SK-N-SH (cell line): ENCODE data around the gene LPP.

Experiments
- CTCF ChIP-seq: fragments of 200-600 bp; sonication (generic); IDR thresholded peaks from 2 replicates; pipeline ENCODE4 v1.6.1; 2017; ENCODE audit warnings: antibody characterized with exemption, mild to moderate bottlenecking, moderate library complexity
- EP300 ChIP-seq, 2 experiments: IDR thresholded peaks; 2 replicates each; pipeline versions ENCODE4 v1.4.0 to v1.6.1; 2012; ENCODE audit warnings: borderline replicate concordance in 1 of 2, low read depth in 1 of 2, low read length in 1 of 2
- GABPA ChIP-seq: IDR thresholded peaks from 2 replicates; pipeline ENCODE4 v1.4.0; 2012; ENCODE audit warnings: low read depth, mild to moderate bottlenecking
- JUND ChIP-seq: IDR thresholded peaks from 2 replicates; pipeline ENCODE4 v1.4.0; 2012
- NFIC ChIP-seq: IDR thresholded peaks from 2 replicates; pipeline ENCODE4 v1.4.0; 2012; ENCODE audit warnings: borderline replicate concordance
- TF ChIP-seq, protein P1 (sequence below): fragments of 150-350 bp; IDR thresholded peaks from 2 replicates; pipeline ENCODE4 v1.6.1; 2017; ENCODE audit warnings: antibody characterized with exemption, low read length, low read depth, borderline replicate concordance

GRCh38 chr3:188188911-188189310 lies 35.0 kb downstream of the LPP start:
- no peak for TF ChIP-seq JUND
- no peak for TF ChIP-seq CTCF
- no peak for TF ChIP-seq NFIC
- TF ChIP-seq, protein P1, sequence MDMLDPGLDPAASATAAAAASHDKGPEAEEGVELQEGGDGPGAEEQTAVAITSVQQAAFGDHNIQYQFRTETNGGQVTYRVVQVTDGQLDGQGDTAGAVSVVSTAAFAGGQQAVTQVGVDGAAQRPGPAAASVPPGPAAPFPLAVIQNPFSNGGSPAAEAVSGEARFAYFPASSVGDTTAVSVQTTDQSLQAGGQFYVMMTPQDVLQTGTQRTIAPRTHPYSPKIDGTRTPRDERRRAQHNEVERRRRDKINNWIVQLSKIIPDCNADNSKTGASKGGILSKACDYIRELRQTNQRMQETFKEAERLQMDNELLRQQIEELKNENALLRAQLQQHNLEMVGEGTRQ = no peak
- no peak for TF ChIP-seq GABPA
- TF ChIP-seq EP300 (IDR thresholded peaks at IDR 0.05; ENCODE audit: borderline replicate concordance in 1 of 2, low read depth in 1 of 2, low read length in 1 of 2) = no peak
